PFSK-1 (cell line): Measurements from ENCODE around the gene PARD3B.

Source experiments
- FOXP2 ChIP-seq: optimal IDR thresholded peaks from 2 replicates; pipeline ENCODE3; 2011; ENCODE audit warnings: borderline replicate concordance, control low read depth, inconsistent platforms; ENCODE audit not compliant: insufficient read depth; ENCODE audit errors: extremely low read length, extremely low read depth
- POLR2AphosphoS5 ChIP-seq: IDR thresholded peaks from 2 replicates; pipeline ENCODE4 v1.6.1; 2012; ENCODE audit warnings: low read depth, mild to moderate bottlenecking, control low read depth, low read length, moderate library complexity
- SIN3A ChIP-seq: IDR thresholded peaks from 2 replicates; pipeline ENCODE4 v1.6.1; 2012; ENCODE audit warnings: mild to moderate bottlenecking, low read length, moderate library complexity, borderline replicate concordance; ENCODE audit not compliant: insufficient read depth
- TAF1 ChIP-seq: IDR thresholded peaks from 2 replicates; pipeline ENCODE4 v1.6.1; 2012; ENCODE audit warnings: low read length, control low read depth, borderline replicate concordance; ENCODE audit not compliant: insufficient read depth
- TF ChIP-seq, protein P1 (sequence below), 2 experiments: IDR thresholded peaks; 2 replicates each; pipeline versions ENCODE4 v1.6.1 to v1.8.0; 2011 to 2012; ENCODE audit warnings: low read depth in 2 of 2, low read length in 2 of 2, control low read depth in 1 of 2, inconsistent platforms in 1 of 2, mild to moderate bottlenecking in 1 of 2, moderate library complexity in 1 of 2; ENCODE audit not compliant: insufficient read depth in 1 of 2

PARD3B gene

DNA sequence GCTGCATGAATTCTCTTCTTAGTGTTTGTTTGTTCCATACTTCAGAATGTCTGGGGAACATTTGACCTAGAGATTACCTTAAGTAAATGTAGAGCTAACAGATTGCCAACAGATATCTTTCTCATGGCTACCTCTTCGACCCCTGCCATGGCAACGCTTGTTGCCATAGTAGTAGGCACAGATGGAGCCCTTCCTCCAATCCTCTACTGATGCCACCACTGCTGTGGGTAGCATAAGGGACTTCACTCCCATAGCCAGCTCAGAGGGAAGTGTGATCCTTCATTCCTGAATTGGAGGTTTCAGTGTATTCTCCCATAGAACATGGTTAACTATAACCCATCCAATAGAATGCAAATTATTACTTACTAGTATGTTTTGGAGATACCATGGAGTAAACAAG lies 593.5 kb downstream of the PARD3B start:
- TF ChIP-seq TAF1 (no peak), FOXP2 (no peak), SIN3A (no peak), POLR2AphosphoS5 (no peak)
- TF ChIP-seq, protein P1, sequence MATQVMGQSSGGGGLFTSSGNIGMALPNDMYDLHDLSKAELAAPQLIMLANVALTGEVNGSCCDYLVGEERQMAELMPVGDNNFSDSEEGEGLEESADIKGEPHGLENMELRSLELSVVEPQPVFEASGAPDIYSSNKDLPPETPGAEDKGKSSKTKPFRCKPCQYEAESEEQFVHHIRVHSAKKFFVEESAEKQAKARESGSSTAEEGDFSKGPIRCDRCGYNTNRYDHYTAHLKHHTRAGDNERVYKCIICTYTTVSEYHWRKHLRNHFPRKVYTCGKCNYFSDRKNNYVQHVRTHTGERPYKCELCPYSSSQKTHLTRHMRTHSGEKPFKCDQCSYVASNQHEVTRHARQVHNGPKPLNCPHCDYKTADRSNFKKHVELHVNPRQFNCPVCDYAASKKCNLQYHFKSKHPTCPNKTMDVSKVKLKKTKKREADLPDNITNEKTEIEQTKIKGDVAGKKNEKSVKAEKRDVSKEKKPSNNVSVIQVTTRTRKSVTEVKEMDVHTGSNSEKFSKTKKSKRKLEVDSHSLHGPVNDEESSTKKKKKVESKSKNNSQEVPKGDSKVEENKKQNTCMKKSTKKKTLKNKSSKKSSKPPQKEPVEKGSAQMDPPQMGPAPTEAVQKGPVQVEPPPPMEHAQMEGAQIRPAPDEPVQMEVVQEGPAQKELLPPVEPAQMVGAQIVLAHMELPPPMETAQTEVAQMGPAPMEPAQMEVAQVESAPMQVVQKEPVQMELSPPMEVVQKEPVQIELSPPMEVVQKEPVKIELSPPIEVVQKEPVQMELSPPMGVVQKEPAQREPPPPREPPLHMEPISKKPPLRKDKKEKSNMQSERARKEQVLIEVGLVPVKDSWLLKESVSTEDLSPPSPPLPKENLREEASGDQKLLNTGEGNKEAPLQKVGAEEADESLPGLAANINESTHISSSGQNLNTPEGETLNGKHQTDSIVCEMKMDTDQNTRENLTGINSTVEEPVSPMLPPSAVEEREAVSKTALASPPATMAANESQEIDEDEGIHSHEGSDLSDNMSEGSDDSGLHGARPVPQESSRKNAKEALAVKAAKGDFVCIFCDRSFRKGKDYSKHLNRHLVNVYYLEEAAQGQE (IDR thresholded peaks at IDR 0.05; ENCODE audit: insufficient read depth in 1 of 2, low read depth in 2 of 2, low read length in 2 of 2), result no peak

DNA sequence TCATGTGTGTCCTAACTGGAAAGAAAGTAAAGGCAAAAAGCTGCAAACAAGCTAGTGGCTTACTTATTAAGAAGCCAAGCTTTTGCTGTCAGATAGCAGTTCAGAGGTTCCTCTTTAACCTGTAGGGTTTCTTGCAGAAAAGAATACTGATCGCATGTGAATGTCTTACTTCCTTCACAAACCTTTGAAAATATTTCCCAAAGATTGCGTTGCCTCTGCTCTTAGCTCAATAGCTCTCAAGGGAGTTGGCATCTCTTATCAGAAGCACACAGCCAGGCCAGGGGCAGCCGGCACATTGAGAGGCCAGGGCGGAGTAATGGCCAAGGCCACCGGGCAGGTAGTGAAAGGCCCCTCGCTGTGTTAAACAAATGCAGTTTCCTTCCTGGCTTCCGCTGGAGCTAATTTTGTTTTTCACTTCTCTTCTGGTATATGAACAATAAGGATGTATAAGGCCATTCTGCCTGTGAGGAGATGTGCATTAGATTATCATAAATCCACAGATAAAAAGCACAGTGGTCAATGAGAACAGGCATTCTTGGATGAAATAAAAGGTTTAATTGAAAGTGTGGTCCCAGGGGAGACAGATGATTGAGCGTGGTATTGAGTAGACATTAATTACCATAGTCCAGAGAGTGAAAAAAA lies 594.7 kb downstream of the PARD3B start:
- TF ChIP-seq SIN3A, result no peak
- no peak for TF ChIP-seq TAF1
- no peak for TF ChIP-seq POLR2AphosphoS5
- TF ChIP-seq, protein P1 (IDR thresholded peaks at IDR 0.05; ENCODE audit: insufficient read depth in 1 of 2, low read depth in 2 of 2, low read length in 2 of 2), result no peak
- TF ChIP-seq FOXP2, result no peak

DNA sequence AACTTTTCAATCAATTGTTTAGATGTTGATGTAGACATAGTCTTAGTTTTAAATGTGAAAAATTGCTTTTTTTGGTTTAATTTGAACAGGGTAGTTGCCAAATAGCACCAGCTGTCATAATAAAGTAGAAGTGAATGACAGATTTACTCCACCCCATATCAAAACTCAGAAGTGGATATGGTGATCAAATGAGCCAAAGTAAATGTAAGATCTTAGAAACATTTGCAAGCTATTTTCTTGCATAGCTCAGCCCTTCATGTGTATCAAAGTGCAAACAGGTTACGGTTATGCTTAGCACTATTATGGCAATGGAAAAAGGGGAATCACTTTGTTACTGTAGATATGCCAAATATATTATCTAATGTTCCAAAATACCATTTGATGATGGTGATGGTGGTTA lies 596.1 kb downstream of the PARD3B start:
- TF ChIP-seq TAF1 (no peak), POLR2AphosphoS5 (no peak), SIN3A (no peak), FOXP2 (no peak)

DNA sequence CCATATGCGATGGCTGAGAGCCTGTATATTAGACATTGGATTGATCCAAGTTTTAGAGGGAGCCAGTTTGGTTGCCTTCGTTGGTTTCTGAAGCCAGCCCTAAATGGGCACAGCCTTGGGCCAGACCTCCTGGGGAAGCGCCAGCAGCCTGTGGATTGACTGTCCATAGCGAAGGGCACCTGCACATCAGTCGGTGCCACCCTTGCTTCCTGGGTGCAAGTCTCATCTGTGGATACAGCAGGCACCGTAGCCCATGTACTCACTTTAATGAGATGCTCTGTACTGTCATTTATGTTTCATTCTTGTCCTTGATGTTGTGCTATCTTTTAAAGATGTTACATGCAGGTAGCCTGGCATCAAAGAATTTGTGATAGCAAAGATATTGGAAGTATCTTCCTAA lies 600.6 kb downstream of the PARD3B start:
- TF ChIP-seq, protein P1 (IDR thresholded peaks at IDR 0.05; ENCODE audit: insufficient read depth in 1 of 2, low read depth in 2 of 2, low read length in 2 of 2), result no peak
- TF ChIP-seq FOXP2, result no peak
- no peak for TF ChIP-seq TAF1
- TF ChIP-seq SIN3A, result no peak
- TF ChIP-seq POLR2AphosphoS5, result no peak

DNA sequence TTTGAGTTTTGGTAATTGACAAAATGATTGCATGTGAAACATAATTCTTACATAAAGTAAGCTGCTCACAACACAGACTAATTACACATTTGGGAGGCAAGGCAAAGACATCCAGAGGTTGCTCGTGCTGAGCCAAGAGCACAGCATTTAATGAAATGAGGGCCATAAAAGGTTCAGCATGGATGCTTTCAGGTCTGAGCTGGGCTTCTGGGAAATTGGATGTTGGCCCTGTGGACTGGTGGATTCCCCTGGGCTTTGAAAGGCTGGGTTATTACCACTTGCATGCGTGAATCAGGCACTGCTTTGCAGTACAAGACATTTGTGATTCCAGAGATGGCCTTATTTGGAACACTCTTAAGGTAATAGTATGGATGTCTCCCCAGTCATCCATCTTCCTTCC lies 603.5 kb downstream of the PARD3B start:
- TF ChIP-seq SIN3A, result no peak
- TF ChIP-seq, protein P1 (IDR thresholded peaks at IDR 0.05; ENCODE audit: insufficient read depth in 1 of 2, low read depth in 2 of 2, low read length in 2 of 2), result no peak
- no peak for TF ChIP-seq POLR2AphosphoS5
- TF ChIP-seq FOXP2, result no peak
- TF ChIP-seq TAF1, result no peak
